Neural progenitor cell (in vitro differentiated cells): ENCODE data around the gene TSHZ3.

Experiments used
- EZH2 ChIP-seq: fragments of 200-600 bp; sonication (generic); IDR thresholded peaks from 2 replicates; pipeline ENCODE4 v1.6.1; 2017; ENCODE audit warnings: antibody characterized with exemption, mild to moderate bottlenecking, moderate library complexity
- EZH2phosphoT487 ChIP-seq: fragments of 200-600 bp; sonication (generic); IDR thresholded peaks from 2 replicates; pipeline ENCODE4 v1.6.1; 2017; ENCODE audit warnings: antibody characterized with exemption
- TF ChIP-seq, protein P1 (sequence below): fragments of 200-600 bp; sonication (generic); IDR thresholded peaks from 2 replicates; pipeline ENCODE4 v1.5.1; 2017; ENCODE audit warnings: antibody characterized with exemption, mild to moderate bottlenecking

DNA sequence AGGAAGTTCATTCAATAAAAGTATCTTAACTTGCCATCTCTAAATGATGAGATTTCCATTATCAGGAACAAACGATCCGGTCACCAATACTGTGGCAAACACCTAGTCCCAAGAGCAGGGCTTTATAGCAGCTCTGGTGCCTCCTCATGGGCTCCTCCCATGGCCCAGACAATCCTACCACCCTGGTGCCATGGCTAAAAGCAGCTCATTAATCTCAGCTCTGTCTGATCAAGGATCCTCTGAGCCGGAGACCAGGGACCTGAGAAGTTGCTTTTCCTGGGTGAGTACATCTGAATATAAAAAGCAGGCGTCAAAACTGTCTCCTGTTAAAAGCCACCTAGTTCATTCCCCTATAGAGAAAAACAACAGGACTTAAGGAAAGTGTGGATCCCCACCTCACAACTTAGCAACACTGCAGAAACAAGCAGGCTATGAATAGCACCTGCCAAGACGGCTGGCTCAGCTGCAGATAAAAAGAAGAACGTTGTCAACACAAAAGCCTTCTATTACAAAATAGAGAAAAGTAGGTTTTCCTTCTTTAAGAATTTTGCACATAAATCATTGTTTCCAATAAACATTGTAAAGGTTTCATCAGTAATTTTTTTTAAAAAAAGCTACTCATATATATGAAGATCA is 30.3 kb downstream of the TSHZ3 start:
- TF ChIP-seq EZH2phosphoT487 (no peak), EZH2 (no peak)
- TF ChIP-seq, protein P1, sequence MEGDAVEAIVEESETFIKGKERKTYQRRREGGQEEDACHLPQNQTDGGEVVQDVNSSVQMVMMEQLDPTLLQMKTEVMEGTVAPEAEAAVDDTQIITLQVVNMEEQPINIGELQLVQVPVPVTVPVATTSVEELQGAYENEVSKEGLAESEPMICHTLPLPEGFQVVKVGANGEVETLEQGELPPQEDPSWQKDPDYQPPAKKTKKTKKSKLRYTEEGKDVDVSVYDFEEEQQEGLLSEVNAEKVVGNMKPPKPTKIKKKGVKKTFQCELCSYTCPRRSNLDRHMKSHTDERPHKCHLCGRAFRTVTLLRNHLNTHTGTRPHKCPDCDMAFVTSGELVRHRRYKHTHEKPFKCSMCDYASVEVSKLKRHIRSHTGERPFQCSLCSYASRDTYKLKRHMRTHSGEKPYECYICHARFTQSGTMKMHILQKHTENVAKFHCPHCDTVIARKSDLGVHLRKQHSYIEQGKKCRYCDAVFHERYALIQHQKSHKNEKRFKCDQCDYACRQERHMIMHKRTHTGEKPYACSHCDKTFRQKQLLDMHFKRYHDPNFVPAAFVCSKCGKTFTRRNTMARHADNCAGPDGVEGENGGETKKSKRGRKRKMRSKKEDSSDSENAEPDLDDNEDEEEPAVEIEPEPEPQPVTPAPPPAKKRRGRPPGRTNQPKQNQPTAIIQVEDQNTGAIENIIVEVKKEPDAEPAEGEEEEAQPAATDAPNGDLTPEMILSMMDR: no peak
